HCT116 (cell line): ENCODE results near the gene ZCCHC24. TPM values are rescaled to one million over a fixed set of nuclear protein-coding genes. Genes with fewer than 3 reads are reported as not detected.

Experiments used
- ATAC-seq: fragments of 200-7000 bp; cut with Tn5 transposase; 2 replicates; pipeline ENCODE4 v1.9.1; 2020; ENCODE audit warnings: mild to moderate bottlenecking, moderate library complexity
- BruUV-seq: library from RNA; stranded (reverse); fragments of 400-500 nt; replicated peaks from 2 replicates; lab custom pipeline; 2021; lab: Mats Ljungman, UMichigan
- CTCF ChIA-PET: fragments of 300-600 bp; sonication (Branson Sonifier 250); formaldehyde crosslinking; loops from one replicate; lab custom pipeline; 2021; ENCODE audit warnings: antibody characterized with exemption; lab: Charles Lee
- POLR2A ChIA-PET: fragments of 300-600, 350-600 bp; sonication (Branson Sonifier 250); formaldehyde crosslinking; loops from one replicate; lab custom pipeline; 2021; ENCODE audit warnings: antibody characterized with exemption; lab: Charles Lee
- RAD21 ChIA-PET, 2 experiments: fragments of 300-600 bp; sonication (Branson Sonifier 250); formaldehyde crosslinking; loops; one replicate each; lab custom pipeline; 2023; ENCODE audit warnings: low total read pairs in 2 of 2; ENCODE audit not compliant: uncharacterized antibody in 2 of 2, unreplicated experiment in 2 of 2, low non-redundant PET in 1 of 2; lab: Charles Lee
- DNase-seq: peaks from one replicate; pipeline ENCODE4 v3.0.0-alpha.2; 2010; ENCODE audit warnings: low read depth, low spot score
- H2AFZ ChIP-seq: fragments of 200-600 bp; shearing (Covaris generic), sonication (generic); 2 replicates; pipeline ENCODE4 v1.6.1; 2017; ENCODE audit warnings: low read depth, mixed run types, mixed read lengths, antibody characterized with exemption, low read length; ENCODE audit not compliant: poor library complexity, severe bottlenecking
- H3K27ac ChIP-seq: 2 replicates; pipeline ENCODE4 v1.5.1; 2012; ENCODE audit warnings: low read depth, low read length
- H3K27me3 ChIP-seq: fragments of 200-600 bp; sonication (generic); 2 replicates; pipeline ENCODE4 v1.6.1; 2016; ENCODE audit warnings: mixed run types, low read length, mixed read lengths; ENCODE audit not compliant: insufficient read depth
- H3K36me3 ChIP-seq, 2 experiments: fragments of 200-500 bp in 1 of 2; fragments of 200-600 bp in 1 of 2; sonication (Bioruptor generic) in 1 of 2; sonication (generic) in 1 of 2; 2 replicates each; pipeline versions ENCODE4 v1.5.1 to v1.6.1; 2014 to 2016; ENCODE audit warnings: low read length in 2 of 2, inconsistent platforms in 1 of 2, mixed read lengths in 1 of 2, mixed run types in 1 of 2; ENCODE audit not compliant: insufficient read depth in 2 of 2, control insufficient read depth in 1 of 2
- H3K4me1 ChIP-seq, 2 experiments: fragments of 200-600 bp in 1 of 2; sonication (generic) in 1 of 2; 2 replicates each; pipeline versions ENCODE4 v1.5.1 to v1.6.1; 2012 to 2017; ENCODE audit warnings: low read length in 2 of 2, inconsistent platforms in 1 of 2, mild to moderate bottlenecking in 1 of 2, mixed read lengths in 1 of 2, mixed run types in 1 of 2, moderate library complexity in 1 of 2; ENCODE audit not compliant: insufficient read depth in 2 of 2, control insufficient read depth in 1 of 2
- H3K4me2 ChIP-seq: fragments of 200-600 bp; sonication (generic); 2 replicates; pipeline ENCODE4 v1.6.1; 2017; ENCODE audit warnings: mixed run types, low read length, mixed read lengths
- H3K4me3 ChIP-seq, 2 experiments: fragments of 200-600 bp in 1 of 2; sonication (generic) in 1 of 2; replicated peaks in 1 of 2; 2 replicates each; pipeline ENCODE4 v1.5.1; 2011 to 2016; ENCODE audit warnings: low read length in 2 of 2, control low read depth in 1 of 2, low read depth in 1 of 2, mild to moderate bottlenecking in 1 of 2, mixed read lengths in 1 of 2, mixed run types in 1 of 2
- H3K79me2 ChIP-seq: fragments of 200-600 bp; sonication (generic); 2 replicates; pipeline ENCODE4 v1.6.1; 2017; ENCODE audit warnings: mild to moderate bottlenecking, mixed run types, low read length, moderate library complexity, mixed read lengths; ENCODE audit not compliant: insufficient read depth
- H3K9ac ChIP-seq: fragments of 200-600 bp; sonication (generic); 2 replicates; pipeline ENCODE4 v1.6.1; 2016; ENCODE audit warnings: low read length, mixed read lengths
- H3K9me2 ChIP-seq: fragments of 200-600 bp; sonication (generic), shearing (Covaris generic); 2 replicates; pipeline ENCODE4 v1.6.1; 2017; ENCODE audit warnings: mixed run types, mild to moderate bottlenecking, moderate library complexity; ENCODE audit not compliant: insufficient read depth
- H3K9me3 ChIP-seq, 2 experiments: fragments of 200-500 bp in 1 of 2; fragments of 200-600 bp in 1 of 2; sonication (Bioruptor generic) in 1 of 2; sonication (generic) in 1 of 2; 2 replicates each; pipeline ENCODE4 v1.6.1; 2014 to 2017; ENCODE audit warnings: low read length in 2 of 2, mixed read lengths in 2 of 2, inconsistent platforms in 1 of 2, low read depth in 1 of 2, mild to moderate bottlenecking in 1 of 2, mixed run types in 1 of 2, moderate library complexity in 1 of 2; ENCODE audit not compliant: control insufficient read depth in 1 of 2, insufficient read depth in 1 of 2
- H4K20me1 ChIP-seq: fragments of 200-600 bp; sonication (generic), shearing (Covaris generic); 2 replicates; pipeline ENCODE4 v1.6.1; 2017; ENCODE audit warnings: mixed run types, mild to moderate bottlenecking, moderate library complexity; ENCODE audit not compliant: insufficient read depth
- ATF3 ChIP-seq: IDR thresholded peaks from 2 replicates; pipeline ENCODE4 v1.6.1; 2012
- CTCF ChIP-seq, 3 experiments: fragments of 200-600 bp in 1 of 3; sonication (generic) in 1 of 3; IDR thresholded peaks in 2 of 3; conservative IDR thresholded peaks in 1 of 3; 2 replicates each; pipeline ENCODE4 v1.5.1; 2012 to 2017; ENCODE audit warnings: low read depth in 2 of 3, low read length in 2 of 3, antibody characterized with exemption in 1 of 3, borderline replicate concordance in 1 of 3, control low read depth in 1 of 3, mild to moderate bottlenecking in 1 of 3, mixed read lengths in 1 of 3, mixed run types in 1 of 3, moderate library complexity in 1 of 3; ENCODE audit not compliant: insufficient read depth in 1 of 3
- FOSL1 ChIP-seq: IDR thresholded peaks from 2 replicates; pipeline ENCODE4 v1.6.1; 2012; ENCODE audit warnings: low read depth
- JUND ChIP-seq: IDR thresholded peaks from 2 replicates; pipeline ENCODE4 v1.6.1; 2012
- RAD21 ChIP-seq: IDR thresholded peaks from 2 replicates; pipeline ENCODE4 v1.6.1; 2012; ENCODE audit warnings: low read depth, mild to moderate bottlenecking
- SIN3A ChIP-seq: IDR thresholded peaks from 2 replicates; pipeline ENCODE4 v1.6.1; 2012; ENCODE audit warnings: low read depth
- SRF ChIP-seq: IDR thresholded peaks from 2 replicates; pipeline ENCODE4 v1.6.1; 2012; ENCODE audit warnings: low read depth
- TCF7L2 ChIP-seq: IDR thresholded peaks from 2 replicates; pipeline ENCODE4 v1.7.0; 2011; ENCODE audit warnings: borderline replicate concordance, inconsistent platforms; ENCODE audit not compliant: insufficient read depth, insufficient read length; ENCODE audit errors: extremely low read depth
- ZBTB33 ChIP-seq: IDR thresholded peaks from 2 replicates; pipeline ENCODE4 v1.6.1; 2011; ENCODE audit warnings: mild to moderate bottlenecking, low read length, moderate library complexity; ENCODE audit not compliant: insufficient replicate concordance; ENCODE audit errors: extremely low read depth
- intact Hi-C: fragments of 100-400 bp; cut with micrococcal nuclease; formaldehyde crosslinking; loops from 2 replicates; pipeline ENCODE4 v1.10.0; 2022
- total RNA-seq: library from RNA; stranded (reverse); gene quantifications from one replicate; pipeline ENCODE4 v1.2.1, GENCODE V29; 2021; ENCODE audit not compliant: unreplicated experiment

The ZCCHC24 gene
- total RNA-seq, 1 experiment from 2014 or later, result 7.0 TPM

- Histone ChIP-seq H3K9ac (no peak overlapping the region), H2AFZ (no peak overlapping the region), H3K4me3 (no peak overlapping the region), H3K36me3 (no peaks in the 10 kb centered on the region; a peak in 1 of 4 replicates), H3K27me3 (no peaks in the 10 kb centered on the region), H3K9me3 (no peaks in the 10 kb centered on the region), H3K27ac (no peak overlapping the region), H3K9me2 (no peaks in the 10 kb centered on the region), H3K79me2 (no peaks in the 10 kb centered on the region), H4K20me1 (no peaks in the 10 kb centered on the region), H3K4me1 (no peaks in the 10 kb centered on the region), H3K4me2 (no peak overlapping the region)
- ChIA-PET CTCF (no interaction called here), POLR2A (no interaction called here), RAD21 (no interaction called here)
- DNase-seq (no peak), ATAC-seq (no peak)
- intact Hi-C loops, result no loop called here
- no TSS peak for BruUV-seq
- no peak for TF ChIP-seq RAD21
- no peak for TF ChIP-seq SRF
- TF ChIP-seq TCF7L2, result no peak
- no peak for TF ChIP-seq ZBTB33
- no peak for TF ChIP-seq ATF3
- no peak for TF ChIP-seq JUND
- TF ChIP-seq CTCF (IDR thresholded peaks at IDR 0.05 in 2 of 3, conservative IDR thresholded peaks at IDR 0.05 in 1 of 3; ENCODE audit: borderline replicate concordance in 1 of 3, insufficient read depth in 1 of 3, low read depth in 2 of 3, low read length in 2 of 3), result no peak
- TF ChIP-seq FOSL1, result no peak
- no peak for TF ChIP-seq SIN3A
These were observed 21.0 kb downstream of the ZCCHC24 start for GRCh38 chr10:79424221-79425073.
